Activated CD8-positive, alpha-beta memory T cell treated with anti-CD3 and anti-CD28 coated beads for 4 hours (primary cell): Measurements from ENCODE around the gene FOXD3.
A peak's percentile ranks its signal among the peaks of the same experiment; 100 is the strongest.

Experiments used
- DNase-seq, 2 donors: peaks; one replicate each; pipeline ENCODE4 v3.0.0-alpha.2; 2020; ENCODE audit warnings: low read depth in 2 of 2

Gene FOXD3

DNA sequence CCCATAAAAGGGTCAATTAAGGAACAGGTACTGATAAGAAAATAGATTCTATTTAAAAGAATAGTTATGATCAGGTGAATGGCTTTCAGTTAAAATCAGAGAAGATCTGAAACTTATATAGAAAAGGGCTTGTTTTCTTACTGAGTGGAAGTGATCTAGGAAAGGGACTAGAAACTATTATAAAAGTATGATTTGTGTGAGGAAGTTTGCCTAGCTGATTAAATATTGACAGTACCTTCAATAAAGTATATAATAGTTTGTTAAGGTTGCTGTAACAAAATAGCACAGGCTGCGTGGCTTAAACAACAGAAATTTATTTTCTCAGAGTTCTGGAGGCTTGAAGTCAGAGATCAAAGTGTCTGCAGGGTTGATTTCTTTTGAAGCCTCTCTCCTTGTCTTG lies 39.7 kb downstream of the FOXD3 start:
- no peak for DNase-seq

DNA sequence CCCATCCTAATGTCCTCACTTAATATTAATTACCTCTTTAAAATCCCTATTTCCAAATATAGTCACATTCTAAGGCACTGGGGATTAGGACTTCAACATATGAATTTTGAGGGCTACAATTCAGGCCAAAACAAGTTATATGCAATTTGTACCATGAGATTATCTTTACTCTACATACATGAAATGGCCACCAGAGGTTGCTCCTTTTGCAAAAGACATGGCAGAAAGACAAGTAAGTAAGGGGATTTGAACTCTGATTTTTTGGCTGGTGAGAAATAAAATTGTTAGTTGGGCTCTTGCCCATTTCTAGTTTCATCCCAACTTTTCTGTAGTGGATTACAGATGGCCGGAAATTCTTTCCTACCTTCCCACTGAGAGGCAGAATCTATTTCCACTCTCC lies 40.2 kb downstream of the FOXD3 start:
- DNase-seq, result no peak

DNA sequence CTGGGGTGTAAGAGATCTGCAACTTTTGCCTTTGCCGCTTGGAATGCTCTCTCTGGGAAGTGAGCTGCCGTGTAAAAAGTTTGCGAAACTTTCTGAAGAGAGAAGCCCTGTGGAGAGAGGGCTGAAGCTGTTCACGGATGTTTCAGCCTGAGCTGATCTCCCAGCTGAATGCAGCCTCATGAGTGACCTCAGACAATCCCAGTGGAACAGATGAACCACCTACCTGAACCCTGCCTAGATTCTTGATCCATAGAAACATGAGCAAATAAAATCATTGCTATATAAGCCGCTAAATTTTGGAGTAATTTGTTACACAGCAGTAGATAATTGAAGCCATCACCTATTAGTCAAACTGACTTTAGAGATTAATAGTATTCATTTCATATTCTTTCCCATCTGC lies 40.6 kb downstream of the FOXD3 start:
- DNase-seq, result no peak

DNA sequence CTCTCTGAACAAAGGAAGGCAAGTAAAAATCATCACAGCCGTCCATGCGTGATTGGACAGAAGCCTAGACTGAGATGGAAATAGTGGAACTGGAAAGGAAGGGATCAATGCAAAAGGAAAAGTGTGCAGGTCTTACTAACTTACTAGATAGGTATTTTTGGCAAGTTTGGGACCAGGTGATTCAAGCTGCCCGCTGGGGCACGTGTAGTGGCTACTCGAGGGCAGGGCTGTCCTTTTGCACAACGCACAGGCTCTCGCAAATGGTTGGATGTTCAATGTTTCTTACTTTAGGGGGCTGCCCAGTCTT lies 44.5 kb downstream of the FOXD3 start:
- DNase-seq, result no peak

DNA sequence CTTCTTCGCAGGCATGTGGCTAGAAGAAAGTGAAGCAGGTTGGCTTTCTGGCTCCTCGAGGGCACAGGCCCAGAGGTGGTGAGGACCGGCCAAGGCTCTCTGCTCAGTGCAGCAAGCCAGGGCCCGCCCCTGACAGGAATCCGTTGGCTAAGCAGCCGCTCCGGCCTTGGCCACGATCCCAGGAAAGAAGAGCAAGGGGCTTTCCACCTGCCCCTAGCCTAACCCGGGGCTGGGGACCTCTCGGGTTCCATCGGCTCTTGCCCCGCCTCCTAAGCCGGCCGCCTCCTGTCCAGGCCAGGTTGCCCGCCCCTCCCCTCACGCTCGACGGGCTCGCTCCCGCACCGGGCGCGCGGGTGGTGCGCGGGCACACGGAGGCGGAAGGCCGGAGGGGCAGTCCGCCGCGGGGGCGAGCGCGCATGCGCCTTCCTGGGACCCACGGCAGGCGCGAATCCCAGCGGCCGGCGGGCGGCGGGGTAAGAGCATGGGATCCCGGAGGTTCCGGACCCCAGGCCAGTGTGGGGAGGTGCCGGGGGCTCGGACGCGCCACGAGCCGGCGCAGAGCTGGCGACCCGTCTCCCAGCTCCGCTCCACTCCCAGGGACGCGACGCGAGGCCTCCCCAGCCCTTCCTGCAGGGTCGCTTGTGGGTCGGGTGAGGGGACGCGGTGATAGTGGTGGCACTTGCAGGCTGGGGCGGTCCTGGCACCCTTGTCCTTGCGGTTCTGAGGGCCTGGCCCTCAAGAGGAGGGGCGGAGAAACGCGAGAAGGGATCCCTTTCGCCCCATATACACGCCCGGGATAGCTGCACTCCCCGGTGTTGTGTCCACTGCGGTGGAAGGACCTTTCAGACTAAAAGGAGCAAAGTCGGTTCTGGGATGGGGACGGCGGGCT lies 45.1 kb downstream of the FOXD3 start, which contains the start of gene ALG6:
TSS of gene ALG6 (plus strand) at position 413 of the 889 bp plus-strand sequence. CDS start 3,351 bp downstream, outside the sequence.
- peak; percentile 81 to 87 for DNase-seq

DNA sequence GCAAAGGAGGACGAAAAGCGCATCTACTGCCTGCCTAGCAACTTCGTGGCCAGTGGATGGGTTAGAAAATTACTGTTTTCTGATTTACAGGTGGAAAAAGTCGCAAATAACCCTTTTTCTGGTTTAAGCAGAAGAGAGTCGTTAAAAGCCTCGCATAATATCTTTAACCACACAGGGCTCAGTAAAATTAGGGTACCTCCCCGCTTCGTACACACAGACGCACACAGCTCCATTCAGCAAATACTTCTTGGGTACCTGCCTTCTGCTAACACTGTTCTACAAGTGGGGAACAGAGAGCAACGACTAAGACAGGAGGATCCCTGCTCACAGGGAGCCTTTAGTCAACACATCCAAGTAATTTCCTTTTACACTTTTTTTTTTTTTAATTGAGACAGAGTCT lies 45.8 kb downstream of the FOXD3 start:
- no peak for DNase-seq
